Measurements from ENCODE around the gene CYP39A1. TPM values are rescaled to one million over a fixed set of nuclear protein-coding genes. Genes with fewer than 3 reads are reported as not detected.

The CYP39A1 gene
- total and polyA plus RNA-seq, 2 experiments from 2014 or later = 3.4 to 4.3 TPM

GRCh38 chr6:46655803-46656202 is 3.2 kb upstream of the CYP39A1 start:
- TF ChIP-seq CTCF (IDR thresholded peaks at IDR 0.05; ENCODE audit: low read depth, low read length) = peak; percentile 50
- peak; percentile 8 to 51 for DNase-seq (ENCODE audit: low read depth in 1 of 2, low spot score in 1 of 2)

GRCh38 chr6:46653439-46654195 is 999 bp upstream of the CYP39A1 start:
- H3K36me3 ChIP-seq = no peaks in the 10 kb centered on the region
- no peak for TF ChIP-seq CTCF (IDR thresholded peaks at IDR 0.05; ENCODE audit: low read depth, low read length)

More at GRCh38 chr6:46655803-46656202, 3.2 kb upstream of the CYP39A1 start:
- no peaks in the 10 kb centered on the region for H3K36me3 ChIP-seq
- no peak overlapping the region for H3K4me3 ChIP-seq
- no peaks in the 10 kb centered on the region for H3K9me3 ChIP-seq (ENCODE audit: low read depth)
- H3K27ac ChIP-seq = no peak overlapping the region
- H3K4me1 ChIP-seq (ENCODE audit: low read depth) = peaks cover 9% of the 10 kb centered on the region
- H3K27me3 ChIP-seq = peaks cover 8% of the 10 kb centered on the region

GRCh38 chr6:46652232-46652602 is 401 bp downstream of the CYP39A1 start:
- no peak for TF ChIP-seq CTCF (IDR thresholded peaks at IDR 0.05; ENCODE audit: low read depth, low read length)
- DNase-seq (ENCODE audit: low read depth in 1 of 2, low spot score in 1 of 2) = no peak

More at GRCh38 chr6:46653439-46654195, 999 bp upstream of the CYP39A1 start:
- peak overlapping the region; percentile 62 for H3K4me3 ChIP-seq
- H3K27me3 ChIP-seq = peaks cover 8% of the 10 kb centered on the region
- H3K9me3 ChIP-seq (ENCODE audit: low read depth) = no peaks in the 10 kb centered on the region
- peaks cover 10% of the 10 kb centered on the region for H3K4me1 ChIP-seq (ENCODE audit: low read depth)
- no peak for DNase-seq (ENCODE audit: low read depth in 1 of 2, low spot score in 1 of 2)
- H3K27ac ChIP-seq = no peak overlapping the region

GRCh38 chr6:46651816-46652215 is 802 bp downstream of the CYP39A1 start:
- Histone ChIP-seq H3K27ac (no peak overlapping the region), H3K27me3 (peaks cover 8% of the 10 kb centered on the region)

More at GRCh38 chr6:46652232-46652602, 401 bp downstream of the CYP39A1 start:
- peaks cover 10% of the 10 kb centered on the region for H3K4me1 ChIP-seq (ENCODE audit: low read depth)
- peak overlapping the region; percentile 36 for H3K27ac ChIP-seq
- peak overlapping the region; percentile 62 for H3K4me3 ChIP-seq
- peaks cover 8% of the 10 kb centered on the region for H3K27me3 ChIP-seq
- no peaks in the 10 kb centered on the region for H3K36me3 ChIP-seq
- H3K9me3 ChIP-seq (ENCODE audit: low read depth) = no peaks in the 10 kb centered on the region

GRCh38 chr6:46651006-46651405 is 1.6 kb downstream of the CYP39A1 start:
- TF ChIP-seq CTCF (IDR thresholded peaks at IDR 0.05; ENCODE audit: low read depth, low read length) = no peak
- peak overlapping the region; percentile 62 for H3K4me3 ChIP-seq
- no peaks in the 10 kb centered on the region for H3K9me3 ChIP-seq (ENCODE audit: low read depth)
- H3K27ac ChIP-seq = no peak overlapping the region
- H3K36me3 ChIP-seq = no peaks in the 10 kb centered on the region
- H3K4me1 ChIP-seq (ENCODE audit: low read depth) = peaks cover 10% of the 10 kb centered on the region
- DNase-seq (ENCODE audit: low read depth in 1 of 2, low spot score in 1 of 2) = no peak
- peaks cover 8% of the 10 kb centered on the region for H3K27me3 ChIP-seq

More at GRCh38 chr6:46651816-46652215, 802 bp downstream of the CYP39A1 start:
- peaks cover 10% of the 10 kb centered on the region for H3K4me1 ChIP-seq (ENCODE audit: low read depth)
- H3K4me3 ChIP-seq = peak overlapping the region; percentile 62
- no peak for TF ChIP-seq CTCF (IDR thresholded peaks at IDR 0.05; ENCODE audit: low read depth, low read length)
- DNase-seq (ENCODE audit: low read depth in 1 of 2, low spot score in 1 of 2) = no peak
- no peaks in the 10 kb centered on the region for H3K36me3 ChIP-seq
- no peaks in the 10 kb centered on the region for H3K9me3 ChIP-seq (ENCODE audit: low read depth)

All from cardiac muscle cell (in vitro differentiated cells and primary cell).